Adipocyte (in vitro differentiated cells): ENCODE measurements around the gene SIPA1L2.
A peak's percentile ranks its signal among the peaks of the same experiment; 100 is the strongest.

ENCODE experiments used
- DNase-seq: peaks from one replicate; pipeline ENCODE4 v3.0.0-alpha.2; 2015; ENCODE audit warnings: low read depth
- H3K27me3 ChIP-seq: replicated peaks from 2 replicates; pipeline ENCODE4 v1.7.0; 2013; ENCODE audit warnings: mild to moderate bottlenecking, low read length, moderate library complexity; ENCODE audit not compliant: control insufficient read depth, insufficient read depth
- H3K36me3 ChIP-seq: 2 replicates; pipeline ENCODE4 v1.7.0; 2013; ENCODE audit warnings: low read length, mild to moderate bottlenecking, moderate library complexity; ENCODE audit not compliant: control insufficient read depth, insufficient read depth, severe bottlenecking
- H3K4me1 ChIP-seq: 2 replicates; pipeline ENCODE4 v1.7.0; 2013; ENCODE audit warnings: mild to moderate bottlenecking, low read length, moderate library complexity; ENCODE audit not compliant: control insufficient read depth, insufficient read depth
- H3K4me3 ChIP-seq: 2 replicates; pipeline ENCODE4 v1.7.0; 2013; ENCODE audit warnings: mild to moderate bottlenecking, low read length, moderate library complexity
- H3K9ac ChIP-seq: 2 replicates; pipeline ENCODE4 v1.7.0; 2013; ENCODE audit warnings: mild to moderate bottlenecking, low read length, moderate library complexity
- H3K9me3 ChIP-seq: 2 replicates; pipeline ENCODE4 v1.7.0; 2013; ENCODE audit warnings: mild to moderate bottlenecking, low read length, moderate library complexity; ENCODE audit not compliant: control insufficient read depth

The SIPA1L2 gene

GRCh38 chr1:232643251-232643650 lies 13.3 kb upstream of the SIPA1L2 start:
- DNase-seq = no peak
- H3K36me3 ChIP-seq = no peaks in the 10 kb centered on the region
- no peak overlapping the region for H3K4me3 ChIP-seq
- no peaks in the 10 kb centered on the region for H3K9me3 ChIP-seq
- no peaks in the 10 kb centered on the region for H3K4me1 ChIP-seq
- no peaks in the 10 kb centered on the region for H3K27me3 ChIP-seq
- no peak overlapping the region for H3K9ac ChIP-seq

GRCh38 chr1:232641507-232641906 lies 11.6 kb upstream of the SIPA1L2 start:
- Histone ChIP-seq H3K4me1 (no peaks in the 10 kb centered on the region), H3K4me3 (no peak overlapping the region), H3K9ac (no peak overlapping the region), H3K9me3 (no peaks in the 10 kb centered on the region), H3K36me3 (no peaks in the 10 kb centered on the region), H3K27me3 (peaks cover 5% of the 10 kb centered on the region)
- no peak for DNase-seq

GRCh38 chr1:232636799-232637198 lies 6.9 kb upstream of the SIPA1L2 start:
- Histone ChIP-seq H3K36me3 (no peaks in the 10 kb centered on the region), H3K27me3 (peaks cover 5% of the 10 kb centered on the region), H3K9ac (no peak overlapping the region), H3K4me1 (no peaks in the 10 kb centered on the region), H3K9me3 (no peaks in the 10 kb centered on the region), H3K4me3 (no peak overlapping the region)
- no peak for DNase-seq

GRCh38 chr1:232635778-232636356 lies 5.9 kb upstream of the SIPA1L2 start:
- peaks cover 5% of the 10 kb centered on the region for H3K27me3 ChIP-seq
- H3K9me3 ChIP-seq = no peaks in the 10 kb centered on the region
- no peak overlapping the region for H3K4me3 ChIP-seq
- DNase-seq = peak; percentile 88
- no peaks in the 10 kb centered on the region for H3K4me1 ChIP-seq
- no peaks in the 10 kb centered on the region for H3K36me3 ChIP-seq
- H3K9ac ChIP-seq = no peak overlapping the region

GRCh38 chr1:232635279-232635678 lies 5.3 kb upstream of the SIPA1L2 start:
- H3K36me3 ChIP-seq = no peaks in the 10 kb centered on the region
- H3K27me3 ChIP-seq = peaks cover 5% of the 10 kb centered on the region
- no peaks in the 10 kb centered on the region for H3K4me1 ChIP-seq
- H3K4me3 ChIP-seq = no peak overlapping the region
- no peak for DNase-seq
- H3K9ac ChIP-seq = no peak overlapping the region
- H3K9me3 ChIP-seq = no peaks in the 10 kb centered on the region

GRCh38 chr1:232634096-232634495 lies 4.2 kb upstream of the SIPA1L2 start:
- Histone ChIP-seq H3K4me1 (peaks cover under 1% of the 10 kb centered on the region), H3K27me3 (peaks cover 5% of the 10 kb centered on the region), H3K36me3 (no peaks in the 10 kb centered on the region), H3K9ac (no peak overlapping the region), H3K4me3 (no peak overlapping the region), H3K9me3 (no peaks in the 10 kb centered on the region)
- no peak for DNase-seq

GRCh38 chr1:232630894-232631195 lies 912 bp upstream of the SIPA1L2 start:
- DNase-seq = no peak
- Histone ChIP-seq H3K4me3 (peak overlapping the region; percentile 82), H3K36me3 (no peaks in the 10 kb centered on the region), H3K27me3 (no peaks in the 10 kb centered on the region), H3K9me3 (no peaks in the 10 kb centered on the region), H3K4me1 (peaks cover 17% of the 10 kb centered on the region), H3K9ac (peak overlapping the region; percentile 77)

- H3K4me3 ChIP-seq = peak overlapping the region; percentile 82
- DNase-seq = peak; percentile 64
- peaks cover 20% of the 10 kb centered on the region for H3K4me1 ChIP-seq
- H3K9me3 ChIP-seq = no peaks in the 10 kb centered on the region
- peak overlapping the region; percentile 56 for H3K9ac ChIP-seq
- H3K27me3 ChIP-seq = no peaks in the 10 kb centered on the region
- H3K36me3 ChIP-seq = no peaks in the 10 kb centered on the region
These were observed 485 bp downstream of the SIPA1L2 start for GRCh38 chr1:232629250-232630046.

GRCh38 chr1:232628335-232629249 lies 1.3 kb downstream of the SIPA1L2 start:
- Histone ChIP-seq H3K27me3 (no peaks in the 10 kb centered on the region), H3K9ac (peak overlapping the region; percentile 56), H3K9me3 (no peaks in the 10 kb centered on the region), H3K36me3 (no peaks in the 10 kb centered on the region), H3K4me3 (peak overlapping the region; percentile 82), H3K4me1 (peaks cover 20% of the 10 kb centered on the region)
- peak; percentile 78 for DNase-seq

- peak; percentile 39 for DNase-seq
- Histone ChIP-seq H3K4me1 (peaks cover 20% of the 10 kb centered on the region), H3K9me3 (no peaks in the 10 kb centered on the region)
These were observed 2.1 kb downstream of the SIPA1L2 start for GRCh38 chr1:232627645-232628334.

GRCh38 chr1:232627171-232627570 lies 2.8 kb downstream of the SIPA1L2 start:
- peaks cover 20% of the 10 kb centered on the region for H3K4me1 ChIP-seq
- DNase-seq = no peak
- H3K9me3 ChIP-seq = no peaks in the 10 kb centered on the region
- no peak overlapping the region for H3K9ac ChIP-seq
- H3K27me3 ChIP-seq = no peaks in the 10 kb centered on the region
- no peak overlapping the region for H3K4me3 ChIP-seq
- no peaks in the 10 kb centered on the region for H3K36me3 ChIP-seq

More at GRCh38 chr1:232627645-232628334, 2.1 kb downstream of the SIPA1L2 start:
- H3K4me3 ChIP-seq = peak overlapping the region; percentile 82
- no peaks in the 10 kb centered on the region for H3K27me3 ChIP-seq
- peak overlapping the region; percentile 8 for H3K9ac ChIP-seq
- no peaks in the 10 kb centered on the region for H3K36me3 ChIP-seq
